GM12873 (cell line): Measurements from ENCODE around the gene TRIO.

ENCODE experiments used
- CTCF ChIP-seq: IDR thresholded peaks from 2 replicates; pipeline ENCODE4 v1.5.1; 2012; ENCODE audit warnings: low read depth, mild to moderate bottlenecking, moderate library complexity, low read length, control low read depth; ENCODE audit not compliant: insufficient read depth; ENCODE audit errors: missing control alignments

Gene TRIO

DNA sequence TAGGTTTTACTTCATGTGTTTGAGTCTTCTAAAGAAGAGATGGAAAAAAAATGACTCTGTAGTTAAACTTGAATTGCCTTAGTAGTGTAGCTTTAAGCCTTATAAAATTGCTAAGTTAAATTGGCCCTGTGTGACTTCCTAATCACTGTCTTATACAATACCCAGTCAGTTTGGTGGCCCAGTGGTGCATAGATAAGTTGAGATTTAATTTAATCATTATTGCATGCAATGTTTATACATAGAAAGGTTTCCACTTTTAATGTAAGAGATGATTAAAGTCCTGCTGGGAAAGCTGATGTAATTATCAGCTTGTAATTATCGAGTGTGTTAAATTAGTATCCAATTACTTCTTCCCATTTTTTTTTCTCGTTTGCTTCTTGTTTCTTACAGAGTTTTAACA, 187.1 kb downstream of the TRIO start:
- no peak for TF ChIP-seq CTCF

DNA sequence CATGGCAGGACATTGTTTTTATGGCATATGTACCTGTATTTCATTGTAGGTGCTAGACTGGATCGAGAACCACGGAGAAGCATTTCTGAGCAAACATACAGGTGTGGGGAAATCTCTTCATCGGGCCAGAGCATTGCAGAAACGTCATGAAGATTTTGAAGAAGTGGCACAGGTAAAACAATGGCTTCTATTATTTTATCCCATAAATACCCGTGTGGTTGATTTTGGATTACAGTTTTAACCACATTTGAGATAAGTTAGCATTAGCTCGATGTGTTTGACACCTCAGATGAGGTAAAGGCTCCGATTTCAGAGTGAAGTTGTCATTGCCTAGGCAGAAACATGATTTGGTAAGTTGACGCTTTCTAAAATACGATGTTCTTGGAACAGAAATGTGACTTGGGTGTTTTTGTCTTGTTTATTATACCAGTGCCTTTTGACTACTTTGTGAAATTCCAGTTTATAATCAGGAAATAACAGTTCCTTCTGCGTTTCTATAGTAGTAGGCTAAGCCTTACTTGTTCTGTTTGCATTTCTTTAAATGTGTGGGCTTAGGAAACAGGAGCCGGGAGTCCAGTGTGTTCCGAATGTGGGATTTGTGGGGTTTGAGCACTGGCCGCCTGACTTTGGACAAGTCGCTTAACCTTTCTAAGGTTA, 187.7 kb downstream of the TRIO start:
- TF ChIP-seq CTCF = no peak

- no peak for TF ChIP-seq CTCF
Measured at GRCh38 chr5:14331386-14331781, 188.2 kb downstream of the TRIO start.

- TF ChIP-seq CTCF = no peak
Measured at GRCh38 chr5:14332038-14332631, 189.0 kb downstream of the TRIO start.

DNA sequence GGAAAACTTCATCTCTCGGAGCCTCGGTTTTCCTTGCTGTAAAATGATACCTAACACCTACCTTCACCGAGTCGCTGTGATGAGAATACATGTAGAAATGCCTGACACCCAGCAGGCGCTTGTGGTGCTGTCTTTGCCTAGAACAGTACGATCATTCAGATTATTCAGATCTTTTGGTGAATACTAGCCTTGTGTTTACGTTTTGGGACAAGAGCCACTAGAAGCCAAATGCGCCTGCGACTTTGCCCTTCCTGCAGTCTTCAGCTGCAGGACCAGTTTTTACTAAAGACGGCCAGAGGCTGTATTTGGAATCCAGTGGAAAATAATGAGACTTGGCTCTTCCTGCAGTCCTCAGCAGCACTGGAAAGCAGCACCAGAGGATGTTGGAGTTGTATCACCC, 189.6 kb downstream of the TRIO start:
- no peak for TF ChIP-seq CTCF

- no peak for TF ChIP-seq CTCF
Measured at GRCh38 chr5:14337593-14337992, 194.5 kb downstream of the TRIO start.

DNA sequence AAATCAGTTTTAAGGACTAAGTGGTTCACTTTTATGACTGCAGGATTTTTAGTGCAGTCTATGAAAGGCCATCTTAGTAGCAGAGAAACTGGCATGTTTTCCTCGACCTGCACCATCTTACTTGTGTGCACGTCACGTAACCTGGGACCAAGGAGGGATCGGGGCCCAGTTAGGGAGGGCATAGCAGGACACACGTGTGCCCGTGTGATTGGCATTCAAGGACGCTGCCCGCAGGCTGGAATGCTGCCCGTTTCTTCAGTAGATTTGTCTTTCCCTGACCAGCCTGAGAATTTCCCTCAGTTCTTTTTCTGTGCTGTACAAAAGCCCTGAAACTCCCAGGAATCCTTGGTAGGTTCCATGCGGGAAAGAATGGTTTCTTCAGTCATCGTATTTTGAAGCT, 196.3 kb downstream of the TRIO start:
- TF ChIP-seq CTCF = no peak
